A549 (cell line): ENCODE measurements around the gene NOTCH4. TPM values are rescaled to one million over a fixed set of nuclear protein-coding genes. Genes with fewer than 3 reads are reported as not detected.
A peak's percentile ranks its signal among the peaks of the same experiment; 100 is the strongest.

Source experiments
- ATAC-seq, 2 experiments: fragments of 200-7000 bp in 1 of 2; fragments of >200 bp in 1 of 2; cut with Nextera tagmentation in 1 of 2; cut with Tn5 transposase in 1 of 2; 3 replicates each; pipeline versions ENCODE4 v1.8.0 to v1.9.1; 2018 to 2020; ENCODE audit warnings: mild to moderate bottlenecking in 1 of 2, moderate library complexity in 1 of 2
- CTCF ChIA-PET: fragments of 300-600 bp; sonication (Branson Sonifier 250); formaldehyde crosslinking; extraction: SDS; loops from one replicate; lab custom pipeline; 2021; ENCODE audit warnings: antibody characterized with exemption, inconsistent platforms; lab: Yijun Ruan, JAX
- POLR2A ChIA-PET: fragments of 350-600 bp; formaldehyde crosslinking; extraction: SDS; loops from one replicate; lab custom pipeline; 2021; ENCODE audit warnings: antibody characterized with exemption, inconsistent platforms; lab: Yijun Ruan, JAX
- DNase-seq, 2 experiments: peaks; one replicate each; pipeline versions ENCODE4 v3.0.0 to v3.0.0-alpha.2; 2011 to 2016; ENCODE audit warnings: low read depth in 1 of 2, low spot score in 1 of 2
- FAIRE-seq: peaks from 2 replicates; lab custom pipeline; 2011; peaks lifted over from hg19 to GRCh38; lab: Jason Lieb, UNC
- H3K27ac ChIP-seq, 2 experiments: fragments of >200 bp; sonication (Bioruptor Twin); formaldehyde crosslinking; 3 replicates each; pipeline ENCODE4 v1.5.1; 2016 to 2017
- H3K4me1 ChIP-seq: fragments of >200 bp; sonication (Bioruptor Twin); formaldehyde crosslinking; 3 replicates; pipeline ENCODE4 v1.6.1; 2016
- H3K4me2 ChIP-seq: fragments of >200 bp; sonication (Bioruptor Twin); formaldehyde crosslinking; 3 replicates; pipeline ENCODE4 v1.6.1; 2016
- H3K4me3 ChIP-seq: fragments of >200 bp; sonication (Bioruptor Twin); formaldehyde crosslinking; 3 replicates; pipeline ENCODE4 v1.5.1; 2016
- H3K9me3 ChIP-seq: fragments of >200 bp; sonication (Bioruptor Twin); formaldehyde crosslinking; 3 replicates; pipeline ENCODE4 v1.6.1; 2016
- CHD4 ChIP-seq: fragments of 200-600 bp; sonication (generic); IDR thresholded peaks from 2 replicates; pipeline ENCODE4 v1.6.1; 2016; ENCODE audit warnings: antibody characterized with exemption, mild to moderate bottlenecking, borderline replicate concordance
- EHF ChIP-seq: fragments of 250-450 bp; sonication (Bioruptor Pico); IDR thresholded peaks from 2 replicates; pipeline ENCODE4 v1.5.0; 2020; ENCODE audit warnings: mild to moderate bottlenecking
- EP300 ChIP-seq, 2 experiments: fragments of >200 bp; sonication (Bioruptor Twin); formaldehyde crosslinking; IDR thresholded peaks; 2 replicates in 1 of 2; 3 replicates in 1 of 2; pipeline ENCODE4 v1.6.1; 2016 to 2017
- FOXS1 ChIP-seq: fragments of 250-450 bp; sonication (Bioruptor Pico); IDR thresholded peaks from 2 replicates; pipeline ENCODE4 v1.5.0; 2020; ENCODE audit warnings: mild to moderate bottlenecking, moderate library complexity
- GATA3 ChIP-seq: IDR thresholded peaks from 2 replicates; pipeline ENCODE4 v1.6.1; 2012; ENCODE audit warnings: borderline replicate concordance
- HDAC2 ChIP-seq: fragments of 200-600 bp; sonication (generic); IDR thresholded peaks from 2 replicates; pipeline ENCODE4 v1.6.1; 2016
- HOXB13 ChIP-seq: fragments of 250-450 bp; sonication (Bioruptor Pico); IDR thresholded peaks from 2 replicates; pipeline ENCODE4 v1.5.0; 2020; ENCODE audit warnings: low read depth, mild to moderate bottlenecking, moderate library complexity
- KDM1A ChIP-seq: fragments of 200-600 bp; sonication (generic); IDR thresholded peaks from 2 replicates; pipeline ENCODE4 v1.6.1; 2016; ENCODE audit warnings: low read depth, mild to moderate bottlenecking
- KDM5A ChIP-seq: fragments of 200-600 bp; sonication (generic); IDR thresholded peaks from 2 replicates; pipeline ENCODE4 v1.6.1; 2016; ENCODE audit warnings: antibody characterized with exemption, mild to moderate bottlenecking
- MAFK ChIP-seq: fragments of 450-650 bp; IDR thresholded peaks from 2 replicates; pipeline ENCODE4 v1.6.1; 2014; ENCODE audit not compliant: partially characterized antibody
- MAZ ChIP-seq: fragments of 150-350 bp; IDR thresholded peaks from 2 replicates; pipeline ENCODE4 v1.6.1; 2014; ENCODE audit warnings: antibody characterized with exemption, low read depth, low read length, borderline replicate concordance
- MYC ChIP-seq: IDR thresholded peaks from 2 replicates; pipeline ENCODE4 v1.6.1; 2012; ENCODE audit warnings: mild to moderate bottlenecking, inconsistent platforms, low read length, improper control_type of control experiment, borderline replicate concordance
- NPAS2 ChIP-seq: fragments of 250-450 bp; sonication (Bioruptor Pico); IDR thresholded peaks from 2 replicates; pipeline ENCODE4 v1.8.0; 2022; ENCODE audit warnings: mild to moderate bottlenecking, moderate library complexity, borderline replicate concordance
- PBX3 ChIP-seq: IDR thresholded peaks from 2 replicates; pipeline ENCODE4 v1.6.1; 2012
- RAD21 ChIP-seq, 2 experiments: fragments of >200 bp in 1 of 2; sonication (Bioruptor Twin) in 1 of 2; formaldehyde crosslinking in 1 of 2; IDR thresholded peaks in 1 of 2; conservative IDR thresholded peaks in 1 of 2; 2 replicates in 1 of 2; 3 replicates in 1 of 2; pipeline ENCODE4 v1.6.1; 2012 to 2018; ENCODE audit warnings: inconsistent platforms in 1 of 2
- SMC3 ChIP-seq: fragments of >200 bp; sonication (Bioruptor Twin); formaldehyde crosslinking; IDR thresholded peaks from 3 replicates; pipeline ENCODE4 v1.6.1; 2018; ENCODE audit warnings: inconsistent platforms
- SREBF2 ChIP-seq: fragments of 450-650 bp; IDR thresholded peaks from 2 replicates; pipeline ENCODE4 v1.6.1; 2014; ENCODE audit warnings: mild to moderate bottlenecking, moderate library complexity
- TFCP2L1 ChIP-seq: fragments of 250-450 bp; sonication (Bioruptor Pico); IDR thresholded peaks from 2 replicates; pipeline ENCODE4 v1.5.0; 2021; ENCODE audit warnings: mild to moderate bottlenecking
- TP53 ChIP-seq: fragments of 250-450 bp; sonication (Bioruptor Pico); IDR thresholded peaks from 2 replicates; pipeline ENCODE4 v1.5.0; 2021; ENCODE audit warnings: mild to moderate bottlenecking, moderate library complexity
- ZC3H11A ChIP-seq: fragments of 450-650 bp; IDR thresholded peaks from 2 replicates; pipeline ENCODE4 v1.6.1; 2014; ENCODE audit warnings: antibody characterized with exemption, mild to moderate bottlenecking
- WGBS: methylation state at CpG from one replicate; pipeline ENCODE4 v1.1.6; 2017; ENCODE audit errors: missing lambda C conversion rate; 5-methylcytosine and 5-hydroxymethylcytosine counted together
- polyA plus RNA-seq, 4 experiments: library from polyadenylated mRNA; depleted of rRNA in 3 of 4; stranded (reverse); fragments of >200 nt; fragmentation: RNase III in 1 of 4; extraction: RNeasy Plus Mini Kit Qiagen cat#74134 plus additional on column Dnase treatment in 1 of 4; gene quantifications; 2 replicates in 3 of 4; 3 replicates in 1 of 4; pipeline ENCODE4 v1.2.3, GENCODE V29; 2011 to 2017
- TF ChIP-seq, protein P1 (sequence below): IDR thresholded peaks from 2 replicates; pipeline ENCODE4 v1.6.1; 2012
- TF ChIP-seq, protein P2 (sequence below): IDR thresholded peaks from 2 replicates; pipeline ENCODE4 v1.6.1; 2012; ENCODE audit warnings: low read depth, borderline replicate concordance
- TF ChIP-seq, protein P3 (sequence below): fragments of >200 bp; sonication (Bioruptor Twin); formaldehyde crosslinking; IDR thresholded peaks from 3 replicates; pipeline ENCODE4 v1.5.1; 2016

Gene NOTCH4
- polyA plus RNA-seq, 2 of the 4 experiments (the other 2 are of a cell fraction), result 0.32 to 0.70 TPM

- ATAC-seq, result no peak
- 23% methylated on average over 2 of the region's 2 CpGs for WGBS
- ChIA-PET CTCF (interaction anchor here (1.5 to 2.5 kb wide), 2 partner anchors 164 to 451 kb away, joined by 3 to 6 read pairs; no protein-coding TSS in a partner anchor), POLR2A (no interaction called here)
- H3K4me1 ChIP-seq, result no peaks in the 10 kb centered on the region
- H3K4me3 ChIP-seq, result no peak overlapping the region
- no peaks in the 10 kb centered on the region for H3K9me3 ChIP-seq
- H3K27ac ChIP-seq, result no peak overlapping the region
- no peak for DNase-seq
- TF ChIP-seq, protein P1, sequence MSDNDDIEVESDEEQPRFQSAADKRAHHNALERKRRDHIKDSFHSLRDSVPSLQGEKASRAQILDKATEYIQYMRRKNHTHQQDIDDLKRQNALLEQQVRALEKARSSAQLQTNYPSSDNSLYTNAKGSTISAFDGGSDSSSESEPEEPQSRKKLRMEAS, result no peak
- TF ChIP-seq SREBF2 (no peak), PBX3 (no peak), TFCP2L1 (no peak), KDM5A (no peak), TP53 (no peak), MAZ (no peak), HDAC2 (no peak), NPAS2 (CRISPR knock-in tag) (no peak)
- TF ChIP-seq, protein P2, sequence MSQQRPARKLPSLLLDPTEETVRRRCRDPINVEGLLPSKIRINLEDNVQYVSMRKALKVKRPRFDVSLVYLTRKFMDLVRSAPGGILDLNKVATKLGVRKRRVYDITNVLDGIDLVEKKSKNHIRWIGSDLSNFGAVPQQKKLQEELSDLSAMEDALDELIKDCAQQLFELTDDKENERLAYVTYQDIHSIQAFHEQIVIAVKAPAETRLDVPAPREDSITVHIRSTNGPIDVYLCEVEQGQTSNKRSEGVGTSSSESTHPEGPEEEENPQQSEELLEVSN, result no peak
- H3K4me2 ChIP-seq, result no peak overlapping the region
- FAIRE-seq, result no peak
Observed at GRCh38 chr6:32249262-32249661, 25.4 kb upstream of the NOTCH4 start.

DNA sequence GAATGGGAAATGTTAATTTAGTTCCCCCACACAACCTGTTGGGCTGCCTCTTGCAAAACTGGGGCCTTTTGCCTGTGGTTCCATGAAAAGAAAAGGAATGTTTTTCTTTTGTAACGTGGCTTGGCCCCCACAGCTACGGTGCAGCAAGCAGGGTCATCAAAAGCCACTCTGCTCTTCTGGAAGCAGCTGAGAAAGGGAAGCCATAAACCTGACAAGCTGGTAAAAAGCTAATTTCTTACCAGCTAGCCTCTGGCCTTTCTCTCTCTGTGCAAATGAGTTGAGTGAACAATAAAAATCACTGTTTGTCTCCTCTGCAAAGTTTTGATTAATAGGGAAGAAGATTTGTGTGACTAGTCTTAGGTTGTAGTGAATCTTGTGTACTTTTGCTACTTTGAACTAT is 23.5 kb upstream of the NOTCH4 start:
- 12% methylated on average over 2 of the region's 2 CpGs for WGBS
- Histone ChIP-seq H3K4me1 (no peaks in the 10 kb centered on the region), H3K9me3 (no peaks in the 10 kb centered on the region), H3K4me2 (no peak overlapping the region), H3K4me3 (no peak overlapping the region), H3K27ac (no peak overlapping the region)
- no peak for DNase-seq
- POLR2A ChIA-PET, result no interaction called here
- no peak for ATAC-seq
- TF ChIP-seq GATA3 (no peak), EP300 (IDR thresholded peaks at IDR 0.05) (no peak), FOXS1 (CRISPR knock-in tag) (no peak), MYC (no peak), PBX3 (no peak), KDM1A (no peak), CHD4 (no peak), HOXB13 (CRISPR knock-in tag) (no peak), ZC3H11A (no peak), SMC3 (no peak), MAFK (no peak)
- no peak for FAIRE-seq
- CTCF ChIA-PET, result interaction anchor here (1.2 kb wide), 1 partner anchor 453 kb away, joined by 3 read pairs; no protein-coding TSS in a partner anchor

- peak overlapping the region in 1 of 2 experiments; percentile 49; a peak in 1 of 6 replicates for H3K27ac ChIP-seq
- TF ChIP-seq RAD21 (conservative IDR thresholded peaks at IDR 0.05 in 1 of 2, IDR thresholded peaks at IDR 0.05 in 1 of 2), result peak; percentile 80 to 85
- TF ChIP-seq EHF (CRISPR knock-in tag), result no peak
- TF ChIP-seq, protein P1, result peak; percentile 57
- TF ChIP-seq SMC3, result peak; percentile 81
- TF ChIP-seq, protein P3, sequence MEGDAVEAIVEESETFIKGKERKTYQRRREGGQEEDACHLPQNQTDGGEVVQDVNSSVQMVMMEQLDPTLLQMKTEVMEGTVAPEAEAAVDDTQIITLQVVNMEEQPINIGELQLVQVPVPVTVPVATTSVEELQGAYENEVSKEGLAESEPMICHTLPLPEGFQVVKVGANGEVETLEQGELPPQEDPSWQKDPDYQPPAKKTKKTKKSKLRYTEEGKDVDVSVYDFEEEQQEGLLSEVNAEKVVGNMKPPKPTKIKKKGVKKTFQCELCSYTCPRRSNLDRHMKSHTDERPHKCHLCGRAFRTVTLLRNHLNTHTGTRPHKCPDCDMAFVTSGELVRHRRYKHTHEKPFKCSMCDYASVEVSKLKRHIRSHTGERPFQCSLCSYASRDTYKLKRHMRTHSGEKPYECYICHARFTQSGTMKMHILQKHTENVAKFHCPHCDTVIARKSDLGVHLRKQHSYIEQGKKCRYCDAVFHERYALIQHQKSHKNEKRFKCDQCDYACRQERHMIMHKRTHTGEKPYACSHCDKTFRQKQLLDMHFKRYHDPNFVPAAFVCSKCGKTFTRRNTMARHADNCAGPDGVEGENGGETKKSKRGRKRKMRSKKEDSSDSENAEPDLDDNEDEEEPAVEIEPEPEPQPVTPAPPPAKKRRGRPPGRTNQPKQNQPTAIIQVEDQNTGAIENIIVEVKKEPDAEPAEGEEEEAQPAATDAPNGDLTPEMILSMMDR, result peak; percentile 79
- 0 out of 2 replicates have a peak, but pooled peaks have one; percentile 16 for TF ChIP-seq MAZ
- H3K4me1 ChIP-seq, result no peaks in the 10 kb centered on the region
- H3K4me3 ChIP-seq, result no peak overlapping the region
- ChIA-PET CTCF (interaction anchor here (0.6 to 3.4 kb wide), 17 partner anchors 8 to 541 kb away, joined by 3 to 46 read pairs (median 4); no protein-coding TSS in a partner anchor), POLR2A (no interaction called here)
- peak overlapping the region; percentile 59 for H3K4me2 ChIP-seq
- 1% methylated on average over 7 of the region's 14 CpGs for WGBS
- FAIRE-seq (no peak), DNase-seq (peak; percentile 44 to 85), ATAC-seq (peak; percentile 82 to 94; a peak in 5 of 6 replicates)
- no peaks in the 10 kb centered on the region for H3K9me3 ChIP-seq
Observed at GRCh38 chr6:32244946-32245398, 21.1 kb upstream of the NOTCH4 start.
